Activated CD4-positive, alpha-beta T cell treated with anti-CD3 and anti-CD28 coated beads, Interleukin-2, amount 10 ng/mL, durations not matched to agents 7 days and 5 days (primary cell): ENCODE measurements around the gene RNF152. TPM values are rescaled to one million over a fixed set of nuclear protein-coding genes. Genes with fewer than 3 reads are reported as not detected.

Source experiments
- CTCF ChIA-PET: fragments of 350-600 bp; sonication (Branson Sonifier 250); formaldehyde crosslinking; loops from one replicate; lab custom pipeline; 2021; ENCODE audit warnings: antibody characterized with exemption; lab: Charles Lee
- POLR2A ChIA-PET: fragments of 350-600 bp; sonication (Branson Sonifier 250); formaldehyde crosslinking; loops from one replicate; lab custom pipeline; 2021; ENCODE audit warnings: antibody characterized with exemption; lab: Charles Lee
- DNase-seq: peaks from one replicate; pipeline ENCODE4 v3.0.0-alpha.2; 2020
- H3K27ac Mint-ChIP-seq: one replicate; pipeline ENCODE4 v1.8.0; 2021; ENCODE audit warnings: mild to moderate bottlenecking, moderate library complexity, mixed read lengths
- H3K27me3 Mint-ChIP-seq: one replicate; pipeline ENCODE4 v1.8.0; 2021; ENCODE audit warnings: mixed read lengths
- H3K36me3 Mint-ChIP-seq: one replicate; pipeline ENCODE4 v1.8.0; 2021; ENCODE audit warnings: low read depth, mixed read lengths
- H3K4me1 Mint-ChIP-seq: one replicate; pipeline ENCODE4 v1.8.0; 2021; ENCODE audit warnings: mixed read lengths
- H3K4me3 Mint-ChIP-seq: one replicate; pipeline ENCODE4 v1.8.0; 2021; ENCODE audit warnings: mild to moderate bottlenecking, moderate library complexity, mixed read lengths
- H3K9me3 Mint-ChIP-seq: one replicate; pipeline ENCODE4 v1.8.0; 2021; ENCODE audit warnings: mixed read lengths
- total RNA-seq, 2 experiments: library from RNA; stranded (reverse); gene quantifications; one replicate each; pipeline ENCODE4 v1.2.3, GENCODE V29; 2021

The RNF152 gene
- total RNA-seq, 2 experiments from 2014 or later: 0.17 to 0.50 TPM

GRCh38 chr18:61890344-61890743 lies 2.5 kb downstream of the RNF152 start:
- POLR2A ChIA-PET: no interaction called here
- DNase-seq: no peak
- H3K4me1 Mint-ChIP-seq: peaks cover 15% of the 10 kb centered on the region
- H3K27me3 Mint-ChIP-seq: peaks cover 40% of the 10 kb centered on the region
- no peaks in the 10 kb centered on the region for H3K36me3 Mint-ChIP-seq
- H3K4me3 Mint-ChIP-seq: no peak overlapping the region
- H3K27ac Mint-ChIP-seq: no peak overlapping the region
- no peaks in the 10 kb centered on the region for H3K9me3 Mint-ChIP-seq
- CTCF ChIA-PET: no interaction called here

DNA sequence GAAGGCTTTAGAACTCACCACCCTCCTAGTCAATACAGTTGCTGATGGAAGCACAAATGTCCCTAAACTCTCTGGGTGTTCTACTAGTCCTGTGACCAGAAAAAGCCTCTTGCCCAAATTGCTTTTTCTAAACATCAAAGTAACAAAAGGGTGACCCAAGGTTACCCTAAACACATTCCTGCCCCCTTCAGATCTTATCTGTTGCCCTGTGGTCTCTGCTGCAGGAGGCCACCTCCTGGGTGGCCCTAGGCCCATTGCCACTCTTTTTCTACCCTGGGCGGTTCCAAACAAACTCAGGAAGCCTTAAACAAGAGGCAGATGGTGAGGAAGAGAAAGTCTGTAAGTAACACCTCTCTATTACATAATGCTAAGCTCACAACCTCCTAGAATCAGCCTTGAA lies 3.3 kb downstream of the RNF152 start:
- CTCF ChIA-PET: no interaction called here
- H3K4me1 Mint-ChIP-seq: peaks cover 15% of the 10 kb centered on the region

DNA sequence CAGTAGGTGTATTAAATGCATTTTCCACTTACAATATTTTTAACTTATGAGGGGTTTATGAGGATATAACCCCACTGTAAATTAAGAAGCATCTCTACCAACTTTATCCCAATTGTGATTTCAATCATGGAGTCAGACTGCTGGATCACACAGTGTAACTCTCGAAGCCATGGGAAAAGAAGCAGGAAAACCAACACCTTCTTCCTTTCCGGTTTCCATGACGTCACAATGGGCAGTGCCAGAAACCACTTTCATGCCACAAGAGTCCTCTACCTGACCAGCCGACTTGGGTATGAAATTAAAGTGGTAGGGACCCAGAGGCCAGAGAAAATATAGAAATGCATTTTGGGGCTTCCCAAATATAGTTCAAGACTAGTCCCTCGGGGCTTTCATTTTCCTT lies 4.2 kb downstream of the RNF152 start:
- no peak for DNase-seq
- no peak overlapping the region for H3K27ac Mint-ChIP-seq
- POLR2A ChIA-PET: no interaction called here
- CTCF ChIA-PET: no interaction called here
- H3K27me3 Mint-ChIP-seq: peaks cover 37% of the 10 kb centered on the region
- H3K4me1 Mint-ChIP-seq: peaks cover 15% of the 10 kb centered on the region
- no peaks in the 10 kb centered on the region for H3K36me3 Mint-ChIP-seq
- no peak overlapping the region for H3K4me3 Mint-ChIP-seq
- no peaks in the 10 kb centered on the region for H3K9me3 Mint-ChIP-seq

More for the DNA sequence above, 3.3 kb downstream of the RNF152 start:
- POLR2A ChIA-PET: no interaction called here
- Mint-ChIP-seq H3K27ac (no peak overlapping the region), H3K36me3 (no peaks in the 10 kb centered on the region), H3K27me3 (peaks cover 38% of the 10 kb centered on the region), H3K9me3 (no peaks in the 10 kb centered on the region), H3K4me3 (no peak overlapping the region)
- no peak for DNase-seq

- no peak for DNase-seq
- H3K27me3 Mint-ChIP-seq: peaks cover 30% of the 10 kb centered on the region
- POLR2A ChIA-PET: no interaction called here
Measured at GRCh38 chr18:61887838-61888237, 5.0 kb downstream of the RNF152 start.

DNA sequence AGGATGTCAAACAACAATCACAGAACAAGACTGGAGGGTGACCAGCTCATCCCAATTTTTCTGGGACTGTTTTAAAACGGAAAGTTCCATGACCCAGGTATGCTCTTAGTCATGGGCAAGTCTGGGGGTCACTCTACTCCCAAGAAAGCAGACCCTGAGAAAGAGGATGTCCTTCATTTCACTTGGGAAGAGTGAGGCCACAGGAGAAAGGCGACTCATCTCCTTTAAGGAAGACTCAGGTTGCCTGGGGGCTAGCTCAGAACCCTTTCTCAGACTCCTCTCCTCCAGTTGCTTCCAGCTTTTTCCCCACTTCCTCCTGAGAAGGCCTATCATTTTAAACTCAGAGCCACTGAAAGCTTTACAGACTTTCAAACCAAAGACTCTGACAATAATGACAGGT lies 9.3 kb downstream of the RNF152 start:
- no peak overlapping the region for H3K4me3 Mint-ChIP-seq
- no peak for DNase-seq

More at GRCh38 chr18:61887838-61888237, 5.0 kb downstream of the RNF152 start:
- Mint-ChIP-seq H3K27ac (no peak overlapping the region), H3K36me3 (no peaks in the 10 kb centered on the region), H3K9me3 (no peaks in the 10 kb centered on the region), H3K4me3 (no peak overlapping the region), H3K4me1 (peaks cover 9% of the 10 kb centered on the region)
- CTCF ChIA-PET: no interaction called here

GRCh38 chr18:61882296-61883004 lies 10.4 kb downstream of the RNF152 start:
- Mint-ChIP-seq H3K36me3 (no peaks in the 10 kb centered on the region), H3K4me3 (no peak overlapping the region), H3K27ac (no peak overlapping the region), H3K9me3 (no peaks in the 10 kb centered on the region), H3K4me1 (peaks cover 3% of the 10 kb centered on the region), H3K27me3 (peaks cover 6% of the 10 kb centered on the region)
- CTCF ChIA-PET: no interaction called here
- no peak for DNase-seq
- POLR2A ChIA-PET: no interaction called here

More for the DNA sequence above, 9.3 kb downstream of the RNF152 start:
- H3K27ac Mint-ChIP-seq: no peak overlapping the region
- H3K4me1 Mint-ChIP-seq: peaks cover 4% of the 10 kb centered on the region
- ChIA-PET POLR2A (no interaction called here), CTCF (interaction anchor here (1.6 kb wide), 1 partner anchor 10 kb away, joined by 4 read pairs; no protein-coding TSS in a partner anchor)
- H3K27me3 Mint-ChIP-seq: peaks cover 8% of the 10 kb centered on the region
- no peaks in the 10 kb centered on the region for H3K9me3 Mint-ChIP-seq
- H3K36me3 Mint-ChIP-seq: no peaks in the 10 kb centered on the region

DNA sequence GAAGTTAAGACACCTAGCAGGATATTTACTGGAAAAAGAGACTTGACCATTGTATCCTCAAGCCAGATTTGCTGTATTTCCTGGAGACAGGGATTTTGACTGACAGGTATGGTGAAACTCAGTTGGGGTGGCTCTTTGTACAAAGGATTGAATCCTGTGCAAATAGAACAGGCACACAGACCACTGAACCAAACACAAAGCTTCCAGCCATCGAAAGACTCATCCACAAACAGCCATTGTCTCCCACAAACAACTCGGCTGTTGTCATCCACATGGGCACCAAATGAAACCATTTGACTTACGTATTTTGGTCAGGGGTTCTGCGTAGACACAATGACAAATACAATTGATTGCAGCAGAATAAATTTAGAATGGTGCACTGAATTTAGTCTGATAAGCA lies 15.9 kb downstream of the RNF152 start:
- POLR2A ChIA-PET: no interaction called here
- no peak overlapping the region for H3K4me3 Mint-ChIP-seq
- H3K9me3 Mint-ChIP-seq: no peaks in the 10 kb centered on the region
- no peak for DNase-seq
- H3K36me3 Mint-ChIP-seq: no peaks in the 10 kb centered on the region
- no peak overlapping the region for H3K27ac Mint-ChIP-seq
- no peaks in the 10 kb centered on the region for H3K4me1 Mint-ChIP-seq
- CTCF ChIA-PET: no interaction called here
- peaks cover 10% of the 10 kb centered on the region for H3K27me3 Mint-ChIP-seq

DNA sequence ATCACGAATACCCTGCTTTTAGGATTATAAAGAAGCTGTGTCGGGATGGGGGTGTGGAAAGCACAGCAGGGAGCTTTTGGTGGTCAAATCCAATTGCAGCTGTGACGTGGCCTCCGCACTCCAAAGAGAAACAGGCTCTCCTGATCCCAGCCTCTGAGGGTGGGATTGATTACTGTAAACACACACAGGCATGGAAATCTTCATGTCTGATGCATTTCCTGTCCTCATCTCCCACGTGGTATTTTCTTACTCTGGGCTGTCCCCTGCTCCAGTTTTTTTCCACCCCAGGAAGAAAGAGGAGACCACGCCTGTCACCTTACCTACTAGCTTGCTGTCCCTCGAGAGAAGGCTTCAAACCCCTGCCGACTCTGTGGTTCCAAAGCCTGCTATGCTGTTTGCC lies 22.7 kb downstream of the RNF152 start:
- H3K27ac Mint-ChIP-seq: no peak overlapping the region
- H3K9me3 Mint-ChIP-seq: no peaks in the 10 kb centered on the region
- H3K4me3 Mint-ChIP-seq: no peak overlapping the region
- CTCF ChIA-PET: no interaction called here
- peaks cover 3% of the 10 kb centered on the region for H3K27me3 Mint-ChIP-seq
- no peak for DNase-seq
- no peaks in the 10 kb centered on the region for H3K36me3 Mint-ChIP-seq
- POLR2A ChIA-PET: no interaction called here
- no peaks in the 10 kb centered on the region for H3K4me1 Mint-ChIP-seq

DNA sequence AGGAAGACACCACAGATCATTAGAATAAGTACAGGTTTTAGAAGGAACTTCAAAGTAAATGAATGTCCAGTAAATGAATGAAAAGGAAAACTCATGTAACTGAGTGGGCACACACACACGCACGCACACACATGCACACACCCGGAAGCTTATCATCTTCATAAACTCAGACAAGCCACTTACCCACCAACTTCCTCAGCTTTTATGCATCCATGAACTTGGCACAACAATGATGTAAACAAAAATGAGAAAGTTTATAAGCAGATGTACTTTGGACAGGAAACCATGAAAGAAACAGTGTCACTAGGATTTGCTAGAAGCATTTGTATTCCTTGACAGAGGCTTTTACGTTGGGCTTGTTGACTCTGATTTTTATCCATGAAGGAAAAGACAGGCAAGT lies 23.2 kb downstream of the RNF152 start:
- ChIA-PET CTCF (no interaction called here), POLR2A (no interaction called here)
- Mint-ChIP-seq H3K4me3 (no peak overlapping the region), H3K27ac (no peak overlapping the region), H3K27me3 (peaks cover 3% of the 10 kb centered on the region), H3K36me3 (no peaks in the 10 kb centered on the region), H3K9me3 (no peaks in the 10 kb centered on the region), H3K4me1 (no peaks in the 10 kb centered on the region)
- no peak for DNase-seq

GRCh38 chr18:61865466-61866175 lies 27.2 kb downstream of the RNF152 start:
- H3K27ac Mint-ChIP-seq: no peak overlapping the region
- H3K9me3 Mint-ChIP-seq: no peaks in the 10 kb centered on the region
- CTCF ChIA-PET: interaction anchor here (0.7 kb wide), 1 partner anchor 10 kb away, joined by 3 read pairs; no protein-coding TSS in a partner anchor
- DNase-seq: no peak
- POLR2A ChIA-PET: no interaction called here
- H3K4me1 Mint-ChIP-seq: no peaks in the 10 kb centered on the region
- H3K4me3 Mint-ChIP-seq: no peak overlapping the region
- no peaks in the 10 kb centered on the region for H3K36me3 Mint-ChIP-seq
- H3K27me3 Mint-ChIP-seq: peaks cover 3% of the 10 kb centered on the region

GRCh38 chr18:61861372-61861771 lies 31.4 kb downstream of the RNF152 start:
- no peak for DNase-seq
- Mint-ChIP-seq H3K27ac (no peak overlapping the region), H3K4me3 (no peak overlapping the region), H3K27me3 (peaks cover 2% of the 10 kb centered on the region), H3K36me3 (no peaks in the 10 kb centered on the region), H3K9me3 (no peaks in the 10 kb centered on the region), H3K4me1 (no peaks in the 10 kb centered on the region)
- CTCF ChIA-PET: interaction anchor here (1.3 kb wide), 1 partner anchor 122 kb away, joined by 3 read pairs; no protein-coding TSS in a partner anchor
- POLR2A ChIA-PET: no interaction called here

- no peak overlapping the region for H3K4me3 Mint-ChIP-seq
- H3K27ac Mint-ChIP-seq: no peak overlapping the region
- CTCF ChIA-PET: no interaction called here
- no peak for DNase-seq
- no peaks in the 10 kb centered on the region for H3K4me1 Mint-ChIP-seq
- H3K9me3 Mint-ChIP-seq: no peaks in the 10 kb centered on the region
- POLR2A ChIA-PET: no interaction called here
- no peaks in the 10 kb centered on the region for H3K36me3 Mint-ChIP-seq
- H3K27me3 Mint-ChIP-seq: peaks cover 2% of the 10 kb centered on the region
Measured at GRCh38 chr18:61860302-61860701, 32.5 kb downstream of the RNF152 start.

- no peaks in the 10 kb centered on the region for H3K4me1 Mint-ChIP-seq
- H3K27me3 Mint-ChIP-seq: peaks cover 2% of the 10 kb centered on the region
- POLR2A ChIA-PET: no interaction called here
- CTCF ChIA-PET: no interaction called here
- no peak overlapping the region for H3K27ac Mint-ChIP-seq
- H3K9me3 Mint-ChIP-seq: no peaks in the 10 kb centered on the region
- DNase-seq: no peak
- no peaks in the 10 kb centered on the region for H3K36me3 Mint-ChIP-seq
- no peak overlapping the region for H3K4me3 Mint-ChIP-seq
Measured at GRCh38 chr18:61859113-61859512, 33.7 kb downstream of the RNF152 start.
